Right lobe of liver (tissue), 6 donors: ENCODE results near the gene HTR4. TPM values are rescaled to one million over a fixed set of nuclear protein-coding genes. Genes with fewer than 3 reads are reported as not detected.

Source experiments
- ATAC-seq, 4 donors: fragments of 200-7000 bp; cut with Tn5 transposase; one replicate each; pipeline ENCODE4 v1.9.1; 2020; ENCODE audit warnings: mild to moderate bottlenecking in 4 of 4, moderate library complexity in 4 of 4
- DNase-seq, 3 donors: peaks; one replicate each; pipeline ENCODE4 v3.0.0-alpha.2; 2020
- H3K27ac ChIP-seq, 3 donors: fragments of 200-600 bp; one replicate each; pipeline ENCODE4 v1.8.0; 2022
- H3K27me3 ChIP-seq, 2 donors: fragments of 200-600 bp; one replicate each; pipeline ENCODE4 v1.8.0; 2022
- H3K36me3 ChIP-seq, 4 donors: fragments of 200-600 bp; sonication (generic) in 1 of 4; one replicate each; pipeline versions ENCODE4 v1.5.1 to v1.8.0; 2017 to 2022; ENCODE audit warnings: control low read depth in 1 of 4
- H3K4me1 ChIP-seq, 4 donors: fragments of 200-600 bp; sonication (generic) in 1 of 4; one replicate each; pipeline versions ENCODE4 v1.5.1 to v1.8.0; 2017 to 2022; ENCODE audit warnings: control low read depth in 1 of 4
- H3K4me3 ChIP-seq, 3 donors: fragments of 200-600 bp; one replicate each; pipeline ENCODE4 v1.8.0; 2022
- H3K9me3 ChIP-seq, 4 donors: fragments of 200-600 bp; sonication (generic) in 1 of 4; one replicate each; pipeline versions ENCODE4 v1.5.1 to v1.8.0; 2017 to 2022; ENCODE audit warnings: control low read depth in 1 of 4
- POLR2A ChIP-seq: fragments of 450-650 bp; IDR thresholded peaks from one replicate; pipeline ENCODE4 v1.6.1; 2017; ENCODE audit warnings: antibody characterized with exemption, mild to moderate bottlenecking
- WGBS: methylation state at CpG from one replicate; pipeline ENCODE4 v1.1.6; 2018; ENCODE audit warnings: low coverage, low lambda C conversion rate; ENCODE audit not compliant: insufficient coverage; ENCODE audit errors: missing lambda C conversion rate; 5-methylcytosine and 5-hydroxymethylcytosine counted together
- intact Hi-C, 2 donors: fragments of 100-400 bp; cut with DNase I; formaldehyde crosslinking; loops; one replicate each; pipeline versions ENCODE4 v1.11.2 to v1.14.1; 2022
- total RNA-seq, 6 experiments: library from RNA; depleted of rRNA in 2 of 6; stranded (reverse); fragments of >200 nt in 2 of 6; fragmentation: NEBNext Ultra II Directional in 3 of 6; extraction: Animal tissue kit (Norgen Biotek cat#: 25700) in 3 of 6; gene quantifications; one replicate each; pipeline versions ENCODE4 v1.1.0 to v1.2.4, GENCODE V29; 2016 to 2023
- TF ChIP-seq, protein P1 (sequence below), 4 donors: fragments of 200-600 bp in 3 of 4; fragments of 450-650 bp in 1 of 4; IDR thresholded peaks; one replicate each; pipeline versions ENCODE4 v1.5.1 to v1.8.0; 2016 to 2022; ENCODE audit warnings: antibody characterized with exemption in 4 of 4, mild to moderate bottlenecking in 2 of 4
- donor health status: DM: no; HTN: yes; CAD: no.
- donor health status: DM: no; HTN: no; CAD: no.
- donor health status: DM: no; HTN: no; CAD: no.
- donor health status: DM: no; HTN: yes; CAD: no.
- donor health status: DM: no; HTN: yes; CAD: no.

The HTR4 gene
- total RNA-seq, 6 experiments from 2014 or later: 0.12 to 0.23 (median 0.13) TPM; not detected in 3

DNA sequence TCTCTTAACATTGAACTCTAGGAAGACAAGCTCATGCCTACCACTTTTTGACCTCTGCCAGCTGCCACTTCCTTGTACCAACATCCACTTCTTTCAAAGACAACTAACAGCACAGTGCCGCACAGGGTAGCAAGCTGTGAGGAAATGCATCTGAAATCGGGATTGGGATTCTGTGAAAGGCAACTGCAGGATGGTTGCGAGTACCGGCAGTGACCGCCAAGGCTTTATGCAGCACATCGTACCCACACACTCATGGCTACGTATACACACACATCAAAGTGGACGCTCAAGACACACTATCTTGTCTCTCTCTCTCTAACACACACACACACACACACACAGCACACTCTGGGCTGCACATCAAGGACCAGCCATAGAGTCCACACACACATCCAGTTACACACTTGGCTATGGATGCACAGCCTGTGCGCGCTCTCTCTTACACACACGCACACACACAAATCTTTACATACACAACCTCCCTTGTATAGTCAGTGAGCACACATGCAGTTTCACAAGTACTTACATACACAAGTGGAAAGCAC lies 964 bp downstream of the HTR4 start:
- intact Hi-C loops: no loop called here
- H3K9me3 ChIP-seq: no peaks in the 10 kb centered on the region
- H3K27ac ChIP-seq: no peak overlapping the region
- H3K4me3 ChIP-seq: peak overlapping the region in 1 of 3 donors; percentile 46
- no peaks in the 10 kb centered on the region for H3K27me3 ChIP-seq
- no peaks in the 10 kb centered on the region for H3K36me3 ChIP-seq
- 83% methylated on average over 2 of the region's 11 CpGs for WGBS
- DNase-seq: no peak
- peaks cover 0 to 7% (median 0%) of the 10 kb centered on the region in 4 donors for H3K4me1 ChIP-seq
- ATAC-seq: peak in 1 of 4 donors; percentile 11
- TF ChIP-seq, protein P1, sequence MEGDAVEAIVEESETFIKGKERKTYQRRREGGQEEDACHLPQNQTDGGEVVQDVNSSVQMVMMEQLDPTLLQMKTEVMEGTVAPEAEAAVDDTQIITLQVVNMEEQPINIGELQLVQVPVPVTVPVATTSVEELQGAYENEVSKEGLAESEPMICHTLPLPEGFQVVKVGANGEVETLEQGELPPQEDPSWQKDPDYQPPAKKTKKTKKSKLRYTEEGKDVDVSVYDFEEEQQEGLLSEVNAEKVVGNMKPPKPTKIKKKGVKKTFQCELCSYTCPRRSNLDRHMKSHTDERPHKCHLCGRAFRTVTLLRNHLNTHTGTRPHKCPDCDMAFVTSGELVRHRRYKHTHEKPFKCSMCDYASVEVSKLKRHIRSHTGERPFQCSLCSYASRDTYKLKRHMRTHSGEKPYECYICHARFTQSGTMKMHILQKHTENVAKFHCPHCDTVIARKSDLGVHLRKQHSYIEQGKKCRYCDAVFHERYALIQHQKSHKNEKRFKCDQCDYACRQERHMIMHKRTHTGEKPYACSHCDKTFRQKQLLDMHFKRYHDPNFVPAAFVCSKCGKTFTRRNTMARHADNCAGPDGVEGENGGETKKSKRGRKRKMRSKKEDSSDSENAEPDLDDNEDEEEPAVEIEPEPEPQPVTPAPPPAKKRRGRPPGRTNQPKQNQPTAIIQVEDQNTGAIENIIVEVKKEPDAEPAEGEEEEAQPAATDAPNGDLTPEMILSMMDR (IDR thresholded peaks at IDR 0.05): no peak
- no peak for TF ChIP-seq POLR2A

DNA sequence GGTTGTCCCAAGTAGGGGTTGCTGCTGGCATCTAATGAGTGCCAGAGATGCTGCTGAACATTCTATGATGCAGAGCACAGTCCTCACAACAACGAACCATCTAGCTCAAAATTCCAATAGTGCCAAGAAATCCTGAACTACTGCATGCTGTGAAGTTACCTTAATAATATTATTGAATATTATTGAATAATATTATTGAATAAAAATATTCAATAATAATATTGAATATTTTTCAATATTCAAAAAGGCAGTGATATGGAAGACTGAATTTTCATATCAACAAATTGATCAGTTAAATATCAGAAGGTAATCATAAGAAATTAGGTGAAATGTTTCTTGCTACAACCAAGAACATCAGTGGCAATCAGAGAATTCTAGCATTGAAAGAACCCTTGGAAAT lies 2.8 kb downstream of the HTR4 start:
- Histone ChIP-seq H3K27me3 (no peaks in the 10 kb centered on the region), H3K36me3 (no peaks in the 10 kb centered on the region), H3K27ac (no peak overlapping the region), H3K4me3 (no peak overlapping the region), H3K9me3 (no peaks in the 10 kb centered on the region), H3K4me1 (peaks cover 0 to 7% (median 0%) of the 10 kb centered on the region in 4 donors)
- intact Hi-C loops: no loop called here
- WGBS: 86% methylated on average over 1 of the region's 1 CpG
- ATAC-seq (no peak), DNase-seq (no peak)
- TF ChIP-seq, protein P1 (IDR thresholded peaks at IDR 0.05): no peak
- TF ChIP-seq POLR2A: no peak

DNA sequence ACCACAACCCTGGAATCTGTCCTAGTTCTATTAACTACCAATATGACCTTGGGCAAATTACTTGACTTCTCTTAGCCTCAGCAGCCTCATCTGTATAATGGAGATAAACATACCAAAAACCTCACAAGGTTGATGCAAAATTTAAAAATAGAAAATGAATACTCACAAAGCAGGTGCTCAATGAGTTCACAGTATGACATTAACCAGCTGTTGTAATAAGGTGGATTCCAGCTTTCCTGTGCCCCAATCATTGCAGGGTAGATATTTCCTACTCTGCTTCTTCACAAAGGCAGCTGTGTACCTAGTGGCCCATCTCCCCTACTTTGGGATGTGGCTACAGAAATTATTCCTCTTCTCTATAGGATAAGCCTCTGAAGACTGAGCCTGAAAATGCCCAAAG lies 8.8 kb downstream of the HTR4 start:
- no peak for ATAC-seq
- Histone ChIP-seq H3K9me3 (no peaks in the 10 kb centered on the region), H3K4me3 (no peak overlapping the region), H3K27ac (no peak overlapping the region), H3K4me1 (peaks cover 0 to 5% (median 2%) of the 10 kb centered on the region in 4 donors), H3K27me3 (no peaks in the 10 kb centered on the region), H3K36me3 (no peaks in the 10 kb centered on the region)
- intact Hi-C loops: no loop called here
- no peak for DNase-seq
- TF ChIP-seq, protein P1 (IDR thresholded peaks at IDR 0.05): no peak
- TF ChIP-seq POLR2A: no peak

DNA sequence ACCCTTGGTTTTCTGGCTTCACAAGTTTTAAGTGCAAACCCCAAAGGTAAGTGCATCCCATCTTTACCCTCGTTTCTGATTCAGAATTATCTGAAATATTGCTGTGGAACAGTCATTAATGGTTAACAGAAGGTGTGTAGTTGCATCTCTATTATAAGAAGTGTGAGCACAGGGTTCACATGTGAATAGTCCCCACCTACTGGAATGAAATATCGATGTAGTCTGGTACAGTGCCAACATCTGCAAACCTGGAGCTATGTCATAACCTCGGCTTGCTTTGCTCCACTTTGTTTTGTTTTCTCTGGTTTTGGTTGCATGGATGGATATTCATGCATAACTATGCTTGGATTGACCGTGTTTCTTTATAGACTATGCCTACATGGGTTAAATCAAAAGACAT lies 12.6 kb downstream of the HTR4 start:
- Histone ChIP-seq H3K27me3 (no peaks in the 10 kb centered on the region), H3K4me3 (no peak overlapping the region), H3K9me3 (no peaks in the 10 kb centered on the region), H3K27ac (no peak overlapping the region), H3K36me3 (no peaks in the 10 kb centered on the region), H3K4me1 (peaks cover 0 to 5% (median 2%) of the 10 kb centered on the region in 4 donors)
- peak; percentile 91 to 98 (median 94) for ATAC-seq
- TF ChIP-seq, protein P1 (IDR thresholded peaks at IDR 0.05): no peak
- no peak for TF ChIP-seq POLR2A
- DNase-seq: no peak
- 30% methylated on average over 4 of the region's 4 CpGs for WGBS
- intact Hi-C loops: no loop called here

DNA sequence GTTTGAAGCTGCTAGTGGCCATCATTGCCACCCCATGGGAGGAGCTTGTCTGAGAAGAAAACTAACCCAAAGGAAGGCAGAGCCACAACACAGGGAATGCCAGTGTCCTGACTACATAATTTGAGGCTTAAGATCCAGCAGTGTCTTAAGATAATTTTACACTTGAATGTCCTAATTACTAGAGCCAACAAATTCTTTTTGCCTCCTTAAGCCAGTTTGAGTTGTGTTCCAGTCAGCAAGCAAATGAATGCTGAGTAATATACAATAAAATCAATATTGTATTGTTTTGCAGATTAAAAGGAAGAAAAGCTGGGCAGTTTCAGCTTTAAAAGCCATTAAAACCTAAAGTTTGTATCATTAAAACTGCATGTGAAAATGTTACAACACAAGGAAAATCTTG lies 13.9 kb downstream of the HTR4 start:
- Histone ChIP-seq H3K4me1 (peaks cover 0 to 5% (median 2%) of the 10 kb centered on the region in 4 donors), H3K27me3 (no peaks in the 10 kb centered on the region), H3K9me3 (no peaks in the 10 kb centered on the region), H3K4me3 (no peak overlapping the region), H3K36me3 (no peaks in the 10 kb centered on the region), H3K27ac (no peak overlapping the region)
- ATAC-seq (no peak), DNase-seq (no peak)
- TF ChIP-seq, protein P1 (IDR thresholded peaks at IDR 0.05): no peak
- no peak for TF ChIP-seq POLR2A
- intact Hi-C loops: no loop called here
